ENCODE data around the gene FBXO44.

Gene FBXO44

DNA sequence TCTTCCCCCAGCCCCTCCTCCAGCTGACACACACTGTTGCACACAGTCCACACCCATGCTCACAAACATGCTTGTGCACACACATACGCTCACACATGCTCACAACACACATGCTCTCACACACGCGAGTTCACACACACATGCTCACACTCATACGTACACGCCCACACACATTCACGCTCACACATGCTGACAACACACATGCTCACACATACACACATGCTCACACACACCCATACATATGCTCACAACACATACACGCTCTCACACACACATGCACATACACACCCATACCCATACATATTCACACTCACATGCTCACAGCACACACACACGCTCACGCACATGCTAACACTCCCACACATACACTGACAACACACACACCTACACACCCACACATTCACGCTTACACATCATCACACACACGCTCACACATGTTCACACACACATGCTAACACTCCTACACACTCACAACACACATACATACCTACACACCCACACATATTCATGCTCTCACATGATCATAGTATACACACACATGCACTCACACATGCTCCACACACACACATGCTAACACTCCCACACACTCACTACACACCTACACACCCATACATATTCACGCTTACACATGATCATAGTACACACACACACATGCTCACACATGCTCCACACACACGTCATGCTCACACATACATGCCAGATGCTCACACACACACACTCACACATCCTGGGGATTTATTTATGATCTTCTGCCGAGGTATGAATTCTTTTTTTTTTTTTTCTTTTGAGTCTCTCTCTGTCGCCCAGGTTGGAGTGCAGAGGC lies 47.5 kb downstream of the FBXO44 start:
- TF ChIP-seq POLR2AphosphoS5 (IDR thresholded peaks at IDR 0.05; ENCODE audit: low read depth, low read length) (no peak), FOXP2 (optimal IDR thresholded peaks at IDR 0.05; ENCODE audit: borderline replicate concordance, extremely low read depth, extremely low read length, insufficient read depth) (no peak), SIN3A (IDR thresholded peaks at IDR 0.05; ENCODE audit: borderline replicate concordance, insufficient read depth, low read length) (no peak), TAF1 (IDR thresholded peaks at IDR 0.05; ENCODE audit: borderline replicate concordance, insufficient read depth, low read length) (no peak)
- TF ChIP-seq, protein P1, sequence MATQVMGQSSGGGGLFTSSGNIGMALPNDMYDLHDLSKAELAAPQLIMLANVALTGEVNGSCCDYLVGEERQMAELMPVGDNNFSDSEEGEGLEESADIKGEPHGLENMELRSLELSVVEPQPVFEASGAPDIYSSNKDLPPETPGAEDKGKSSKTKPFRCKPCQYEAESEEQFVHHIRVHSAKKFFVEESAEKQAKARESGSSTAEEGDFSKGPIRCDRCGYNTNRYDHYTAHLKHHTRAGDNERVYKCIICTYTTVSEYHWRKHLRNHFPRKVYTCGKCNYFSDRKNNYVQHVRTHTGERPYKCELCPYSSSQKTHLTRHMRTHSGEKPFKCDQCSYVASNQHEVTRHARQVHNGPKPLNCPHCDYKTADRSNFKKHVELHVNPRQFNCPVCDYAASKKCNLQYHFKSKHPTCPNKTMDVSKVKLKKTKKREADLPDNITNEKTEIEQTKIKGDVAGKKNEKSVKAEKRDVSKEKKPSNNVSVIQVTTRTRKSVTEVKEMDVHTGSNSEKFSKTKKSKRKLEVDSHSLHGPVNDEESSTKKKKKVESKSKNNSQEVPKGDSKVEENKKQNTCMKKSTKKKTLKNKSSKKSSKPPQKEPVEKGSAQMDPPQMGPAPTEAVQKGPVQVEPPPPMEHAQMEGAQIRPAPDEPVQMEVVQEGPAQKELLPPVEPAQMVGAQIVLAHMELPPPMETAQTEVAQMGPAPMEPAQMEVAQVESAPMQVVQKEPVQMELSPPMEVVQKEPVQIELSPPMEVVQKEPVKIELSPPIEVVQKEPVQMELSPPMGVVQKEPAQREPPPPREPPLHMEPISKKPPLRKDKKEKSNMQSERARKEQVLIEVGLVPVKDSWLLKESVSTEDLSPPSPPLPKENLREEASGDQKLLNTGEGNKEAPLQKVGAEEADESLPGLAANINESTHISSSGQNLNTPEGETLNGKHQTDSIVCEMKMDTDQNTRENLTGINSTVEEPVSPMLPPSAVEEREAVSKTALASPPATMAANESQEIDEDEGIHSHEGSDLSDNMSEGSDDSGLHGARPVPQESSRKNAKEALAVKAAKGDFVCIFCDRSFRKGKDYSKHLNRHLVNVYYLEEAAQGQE (IDR thresholded peaks at IDR 0.05; ENCODE audit: insufficient read depth in 1 of 2, low read depth in 2 of 2, low read length in 2 of 2), result no peak

DNA sequence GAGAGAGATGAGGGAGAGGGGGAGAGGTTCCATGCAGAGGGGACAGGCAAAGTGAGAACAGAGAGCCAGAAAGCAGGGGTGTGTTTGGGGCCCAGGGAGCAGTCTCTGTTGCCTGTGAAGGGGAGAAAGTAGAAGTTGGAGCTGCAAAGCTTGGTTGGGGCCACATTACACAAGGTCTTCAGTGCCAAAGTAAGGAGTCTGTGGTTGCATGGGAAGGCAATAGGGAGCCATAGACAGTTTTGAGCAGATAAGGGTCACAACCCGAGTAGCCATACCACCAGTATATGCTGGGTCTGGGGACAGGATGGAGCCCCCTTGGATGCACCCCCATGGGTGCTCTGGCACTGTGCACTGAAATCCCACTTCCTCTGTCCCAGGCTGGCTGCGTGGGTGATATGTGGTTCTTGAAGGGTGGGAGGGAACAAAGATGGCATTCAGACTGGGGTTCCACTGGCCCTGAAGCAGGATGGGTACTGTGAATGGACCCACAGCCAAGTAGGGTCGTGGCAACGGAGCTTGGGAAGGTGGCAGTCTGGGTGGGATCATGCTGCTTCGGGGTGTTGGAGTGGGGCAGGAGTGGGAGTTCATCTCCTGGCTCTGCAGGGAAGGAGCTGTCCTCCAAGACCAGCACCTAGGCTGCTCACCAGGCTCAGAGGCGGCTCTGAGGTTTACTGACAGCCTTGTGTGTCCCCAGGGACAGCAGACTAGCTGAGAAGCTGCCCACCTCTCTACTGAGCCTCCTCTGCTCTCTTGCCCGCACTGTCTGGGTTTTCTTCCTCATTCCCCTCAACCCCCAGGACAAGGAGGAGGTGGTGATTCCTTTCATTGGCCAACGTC lies 48.9 kb downstream of the FBXO44 start:
- TF ChIP-seq POLR2AphosphoS5 (IDR thresholded peaks at IDR 0.05; ENCODE audit: low read depth, low read length), result no peak
- TF ChIP-seq, protein P1 (IDR thresholded peaks at IDR 0.05; ENCODE audit: insufficient read depth in 1 of 2, low read depth in 2 of 2, low read length in 2 of 2), result no peak

DNA sequence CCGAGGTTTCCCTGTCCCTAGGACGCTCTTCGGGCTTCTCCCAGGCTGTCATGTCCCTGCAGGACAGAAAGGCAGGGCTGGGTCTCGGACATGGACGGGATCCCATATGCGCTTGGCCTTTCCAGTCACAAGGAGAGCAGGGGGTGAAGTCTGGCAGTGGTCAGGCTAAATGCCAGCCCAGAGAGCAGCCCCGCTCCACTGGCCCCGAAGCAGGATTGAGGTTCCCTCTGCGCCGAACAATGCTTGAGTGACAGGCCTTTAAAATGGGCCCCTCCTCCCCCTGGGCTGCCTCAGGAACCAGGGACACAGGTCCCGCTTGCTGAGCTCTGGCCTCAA lies 49.5 kb downstream of the FBXO44 start:
- no peak for TF ChIP-seq SIN3A (IDR thresholded peaks at IDR 0.05; ENCODE audit: borderline replicate concordance, insufficient read depth, low read length)
- TF ChIP-seq, protein P1 (IDR thresholded peaks at IDR 0.05; ENCODE audit: insufficient read depth in 1 of 2, low read depth in 2 of 2, low read length in 2 of 2), result no peak
- TF ChIP-seq FOXP2 (optimal IDR thresholded peaks at IDR 0.05; ENCODE audit: borderline replicate concordance, extremely low read depth, extremely low read length, insufficient read depth), result no peak
- TF ChIP-seq POLR2AphosphoS5 (IDR thresholded peaks at IDR 0.05; ENCODE audit: low read depth, low read length), result no peak
- TF ChIP-seq TAF1 (IDR thresholded peaks at IDR 0.05; ENCODE audit: borderline replicate concordance, insufficient read depth, low read length), result no peak

DNA sequence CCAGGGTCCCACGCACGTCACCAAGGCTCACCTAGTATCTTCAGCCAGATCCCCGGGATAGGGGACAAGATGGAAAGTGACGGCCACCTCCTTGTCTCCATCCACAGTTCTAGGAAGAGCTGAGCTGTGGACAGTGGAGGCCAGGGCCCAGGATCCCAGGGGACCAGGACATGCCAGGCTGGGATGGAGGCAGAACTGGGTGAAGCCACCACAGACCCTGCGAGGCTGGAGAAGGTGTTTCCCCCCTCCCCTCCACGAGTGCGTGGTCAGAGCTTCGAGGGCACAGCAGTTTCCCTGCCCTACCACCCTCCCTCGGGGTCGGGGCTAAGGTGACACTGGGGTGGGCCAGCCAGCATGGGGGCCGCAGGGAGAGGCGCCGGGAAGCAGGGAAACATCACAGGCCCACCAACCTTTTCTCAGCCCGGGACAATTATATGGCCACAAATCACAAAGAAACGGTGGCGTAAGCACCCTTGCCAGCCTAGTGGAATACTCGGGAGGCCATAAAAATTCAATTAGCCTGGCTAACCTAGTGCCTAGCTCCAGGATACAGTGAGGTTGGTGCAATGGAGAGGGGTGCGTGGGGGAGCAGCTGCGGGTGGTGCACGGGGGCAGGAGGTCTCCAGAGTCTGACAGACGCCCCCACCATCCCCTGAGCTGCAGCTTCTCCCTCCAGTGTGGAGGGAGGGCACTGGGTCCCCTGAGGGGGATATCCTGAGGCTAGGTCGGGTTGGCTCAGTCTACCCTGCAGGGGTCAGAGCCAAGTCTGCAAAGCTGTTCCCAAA lies 50.2 kb downstream of the FBXO44 start:
- TF ChIP-seq, protein P1 (IDR thresholded peaks at IDR 0.05; ENCODE audit: insufficient read depth in 1 of 2, low read depth in 2 of 2, low read length in 2 of 2), result no peak
- TF ChIP-seq SIN3A (IDR thresholded peaks at IDR 0.05; ENCODE audit: borderline replicate concordance, insufficient read depth, low read length) (no peak), FOXP2 (optimal IDR thresholded peaks at IDR 0.05; ENCODE audit: borderline replicate concordance, extremely low read depth, extremely low read length, insufficient read depth) (no peak), POLR2AphosphoS5 (IDR thresholded peaks at IDR 0.05; ENCODE audit: low read depth, low read length) (no peak)
